Activated T-cell treated with anti-CD3 and anti-CD28 coated beads, Interleukin-2, amount 50 U/mL, for 72 hours (primary cell): ENCODE measurements around the gene MRTFA. TPM values are rescaled to one million over a fixed set of nuclear protein-coding genes. Genes with fewer than 3 reads are reported as not detected.

Experiments
- ATAC-seq, 2 donors: fragments of 150-1000 bp; cut with Tn5 transposase; replicated peaks in 1 of 2; 2 replicates each; pipeline ENCODE4 v1.10.0; 2021; ENCODE audit warnings: moderate library complexity in 2 of 2, mild to moderate bottlenecking in 1 of 2
- DNase-seq, 2 donors: peaks; one replicate each; pipeline ENCODE4 v3.0.0; 2021 to 2022; ENCODE audit warnings: mixed read lengths in 1 of 2
- H3K27ac Mint-ChIP-seq: one replicate; pipeline ENCODE4 v1.8.0; 2022; ENCODE audit warnings: mild to moderate bottlenecking, moderate library complexity, mixed read lengths
- H3K27me3 Mint-ChIP-seq: one replicate; pipeline ENCODE4 v1.8.0; 2022; ENCODE audit warnings: low read depth, mixed read lengths
- H3K36me3 Mint-ChIP-seq, 2 donors: one replicate each; pipeline ENCODE4 v1.8.0; 2022; ENCODE audit warnings: mixed read lengths in 2 of 2, mild to moderate bottlenecking in 1 of 2; ENCODE audit not compliant: insufficient read depth in 2 of 2
- H3K4me1 Mint-ChIP-seq: one replicate; pipeline ENCODE4 v1.8.0; 2022; ENCODE audit warnings: low read depth, mixed read lengths
- H3K4me3 Mint-ChIP-seq, 2 donors: one replicate each; pipeline ENCODE4 v1.8.0; 2022; ENCODE audit warnings: mild to moderate bottlenecking in 2 of 2, mixed read lengths in 2 of 2, moderate library complexity in 2 of 2
- H3K9me3 Mint-ChIP-seq, 2 donors: one replicate each; pipeline ENCODE4 v1.8.0; 2022; ENCODE audit warnings: mixed read lengths in 2 of 2
- total RNA-seq, 2 donors: library from RNA; stranded (reverse); gene quantifications; one replicate each; pipeline ENCODE4 v1.2.3, GENCODE V29; 2022

The MRTFA gene
- total RNA-seq, 2 donors from 2014 or later, result 44.7 to 51.7 TPM

DNA sequence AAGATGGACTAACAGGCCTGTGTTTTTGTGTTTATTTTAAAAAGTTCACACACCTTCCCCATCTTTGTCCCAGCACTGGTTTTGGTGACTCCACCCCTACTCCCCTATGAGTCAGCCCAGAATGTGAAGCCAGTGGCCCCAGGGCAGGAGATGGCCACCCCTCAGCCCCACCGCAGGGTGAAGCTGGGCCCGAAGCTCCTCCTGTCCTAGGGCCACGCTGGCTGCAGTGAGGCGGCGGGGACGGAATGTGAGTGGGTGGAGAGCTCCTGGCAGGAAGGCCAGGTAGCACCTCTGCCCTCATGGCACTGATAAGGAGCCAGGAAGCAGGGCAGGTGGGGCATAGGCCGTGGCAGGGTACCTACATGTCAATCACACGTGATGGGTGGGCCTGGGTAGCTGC lies 226.2 kb downstream of the MRTFA start:
- peaks cover 11% of the 10 kb centered on the region for H3K4me1 Mint-ChIP-seq

DNA sequence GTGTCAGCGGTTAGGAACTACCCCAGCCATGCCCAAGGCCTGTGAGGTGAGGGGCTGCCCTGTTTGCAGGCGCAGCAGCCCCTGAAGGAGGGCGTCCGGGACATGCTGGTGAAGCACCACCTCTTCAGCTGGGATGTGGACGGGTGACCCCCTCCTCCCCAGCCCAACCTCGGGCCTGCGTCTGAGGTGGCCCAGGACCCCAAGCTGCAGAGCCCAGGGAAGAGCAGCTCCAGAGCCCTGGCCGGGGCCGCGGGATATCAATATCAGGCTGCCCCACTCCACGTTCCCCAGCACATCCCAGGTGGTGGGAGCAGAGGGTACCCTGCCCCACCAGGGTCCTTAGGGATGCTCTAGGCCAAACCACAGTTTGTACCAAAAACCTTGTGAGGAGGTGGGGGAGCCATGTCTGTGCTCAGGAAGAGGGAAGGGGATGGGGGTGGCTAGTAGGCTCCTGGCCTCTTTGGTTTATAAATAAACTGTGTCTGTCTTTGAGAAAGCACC lies 226.9 kb downstream of the MRTFA start:
- DNase-seq (no peak), ATAC-seq (no peak)
- no peaks in the 10 kb centered on the region for H3K27me3 Mint-ChIP-seq
- peaks cover 6% of the 10 kb centered on the region for H3K4me1 Mint-ChIP-seq
- H3K4me3 Mint-ChIP-seq, result no peak overlapping the region
- H3K27ac Mint-ChIP-seq, result no peak overlapping the region
- peaks cover 3 to 10% of the 10 kb centered on the region in 2 donors for H3K36me3 Mint-ChIP-seq
- no peaks in the 10 kb centered on the region for H3K9me3 Mint-ChIP-seq

More for the DNA sequence above, 226.2 kb downstream of the MRTFA start:
- Mint-ChIP-seq H3K27me3 (no peaks in the 10 kb centered on the region), H3K36me3 (peaks cover 3 to 11% of the 10 kb centered on the region in 2 donors), H3K9me3 (no peaks in the 10 kb centered on the region), H3K27ac (no peak overlapping the region), H3K4me3 (no peak overlapping the region)
- DNase-seq (no peak), ATAC-seq (no peak)

DNA sequence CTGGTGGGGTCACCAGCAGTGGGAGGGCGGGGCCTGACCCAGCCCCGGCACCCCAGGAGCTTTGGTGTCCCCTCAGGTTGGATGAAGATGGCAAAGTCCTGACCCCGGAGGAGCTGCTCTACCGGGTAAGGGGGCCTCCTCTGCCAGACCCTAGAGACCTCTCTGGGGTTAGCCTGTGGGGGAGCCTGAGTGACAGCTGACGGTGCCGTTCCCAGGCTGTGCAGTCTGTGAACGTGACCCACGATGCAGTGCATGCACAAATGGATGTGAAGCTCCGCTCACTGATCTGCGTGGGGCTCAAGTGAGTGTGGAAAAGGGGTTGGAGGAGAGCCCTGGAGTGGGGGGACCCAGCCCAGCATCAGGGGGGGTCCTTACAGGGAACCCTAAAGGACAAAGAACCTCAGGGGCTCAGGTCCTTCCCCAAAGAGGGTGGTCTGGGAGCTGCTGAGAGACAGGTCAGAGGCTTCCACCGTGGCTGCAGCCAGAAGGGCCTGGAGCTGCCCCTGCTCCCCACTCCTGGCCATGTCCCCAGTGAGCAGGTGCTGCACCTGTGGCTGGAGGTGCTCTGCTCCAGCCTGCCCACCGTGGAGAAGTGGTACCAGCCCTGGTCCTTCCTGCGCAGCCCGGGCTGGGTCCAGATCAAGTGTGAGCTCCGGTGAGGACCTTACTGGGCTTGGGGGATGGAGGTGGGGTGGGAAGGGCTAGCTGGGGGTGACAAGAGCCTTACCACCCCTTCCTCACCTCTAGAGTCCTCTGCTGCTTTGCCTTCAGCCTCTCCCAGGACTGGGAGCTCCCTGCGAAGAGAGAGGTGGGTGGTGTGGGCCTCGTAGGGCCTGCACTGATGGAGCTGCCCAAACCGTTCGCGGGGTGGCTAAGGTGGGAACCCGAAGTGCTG lies 227.6 kb downstream of the MRTFA start:
- DNase-seq (no peak), ATAC-seq (no peak)
- peaks cover 6% of the 10 kb centered on the region for H3K4me1 Mint-ChIP-seq
- no peaks in the 10 kb centered on the region for H3K9me3 Mint-ChIP-seq
- H3K4me3 Mint-ChIP-seq, result no peak overlapping the region
- no peaks in the 10 kb centered on the region for H3K27me3 Mint-ChIP-seq
- no peak overlapping the region for H3K27ac Mint-ChIP-seq
- H3K36me3 Mint-ChIP-seq, result peaks cover 3 to 13% of the 10 kb centered on the region in 2 donors

DNA sequence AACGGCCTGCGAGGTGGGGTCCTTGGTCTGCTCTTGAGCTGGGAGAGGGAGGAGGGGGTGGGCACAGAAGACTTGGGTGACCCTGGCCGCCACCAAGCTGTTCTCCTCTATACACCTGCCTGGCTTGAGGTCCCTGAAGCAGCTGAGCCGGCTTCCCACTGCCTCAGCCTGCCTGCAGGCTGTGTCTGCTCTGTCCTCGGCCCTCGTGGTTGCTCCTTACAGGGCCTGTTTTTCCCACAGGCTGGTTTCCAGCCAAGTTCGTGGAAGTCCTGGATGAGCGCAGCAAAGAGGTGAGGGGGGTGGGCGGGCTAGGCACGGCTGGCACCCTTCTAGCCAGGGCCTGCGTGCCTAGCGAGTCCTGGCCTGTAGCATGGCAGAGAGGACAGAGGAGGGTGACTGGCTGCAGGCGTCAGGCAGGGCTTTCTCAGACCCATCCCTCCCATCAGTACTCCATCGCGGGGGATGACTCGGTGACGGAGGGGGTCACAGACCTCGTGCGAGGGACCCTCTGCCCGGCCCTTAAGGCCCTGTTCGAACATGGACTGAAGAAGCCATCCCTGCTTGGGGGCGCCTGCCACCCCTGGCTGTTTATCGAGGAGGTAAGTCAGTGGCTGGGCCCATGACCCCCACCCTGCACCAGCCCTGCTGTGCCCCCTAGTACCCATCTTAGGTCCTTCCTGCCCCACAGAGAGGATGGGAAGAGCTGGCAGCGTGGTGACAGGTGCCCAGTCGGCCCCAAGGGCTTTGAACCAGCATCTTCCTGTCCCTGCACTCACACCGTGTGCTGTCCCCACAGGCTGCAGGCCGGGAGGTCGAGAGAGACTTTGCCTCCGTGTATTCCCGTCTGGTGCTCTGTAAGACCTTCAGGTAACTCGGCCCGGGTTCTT lies 228.4 kb downstream of the MRTFA start:
- DNase-seq (no peak), ATAC-seq (no peak)
- H3K36me3 Mint-ChIP-seq, result peaks cover 3 to 21% of the 10 kb centered on the region in 2 donors
- H3K27me3 Mint-ChIP-seq, result no peaks in the 10 kb centered on the region
- H3K9me3 Mint-ChIP-seq, result no peaks in the 10 kb centered on the region
- H3K4me3 Mint-ChIP-seq, result no peak overlapping the region
- no peak overlapping the region for H3K27ac Mint-ChIP-seq
- peaks cover 15% of the 10 kb centered on the region for H3K4me1 Mint-ChIP-seq

DNA sequence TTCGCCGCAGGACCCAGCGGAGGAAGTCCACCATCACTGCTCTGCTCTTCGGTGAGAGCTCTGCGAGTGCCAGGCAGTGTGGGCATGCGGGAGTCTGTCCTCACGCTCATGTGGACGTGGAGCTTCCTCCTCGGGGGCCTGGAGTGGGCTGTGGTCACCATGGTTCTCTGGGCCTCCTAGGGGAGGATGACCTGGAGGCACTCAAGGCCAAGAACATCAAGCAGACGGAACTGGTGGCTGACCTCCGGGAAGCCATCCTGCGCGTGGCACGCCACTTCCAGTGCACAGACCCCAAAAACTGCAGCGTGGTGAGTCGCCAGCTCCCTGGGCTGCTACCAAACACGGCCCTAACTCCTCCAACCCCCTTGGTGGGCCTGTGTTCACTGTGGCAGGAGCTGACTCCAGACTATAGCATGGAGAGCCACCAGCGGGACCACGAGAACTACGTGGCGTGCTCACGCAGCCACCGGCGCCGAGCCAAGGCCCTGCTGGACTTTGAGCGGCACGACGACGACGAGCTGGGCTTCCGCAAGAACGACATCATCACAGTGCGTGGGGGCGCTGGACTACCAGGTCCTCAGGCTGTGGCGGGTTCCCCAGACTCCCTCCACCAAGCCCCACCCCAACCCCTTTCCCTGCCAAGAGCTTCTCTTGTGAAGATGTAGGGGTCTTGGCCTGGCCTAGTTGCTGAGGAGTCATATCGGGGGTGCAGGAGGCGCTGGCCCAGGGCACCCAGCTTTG lies 229.3 kb downstream of the MRTFA start:
- ATAC-seq (no peak), DNase-seq (no peak)
- H3K36me3 Mint-ChIP-seq, result peaks cover 0 to 22% of the 10 kb centered on the region in 2 donors
- H3K27ac Mint-ChIP-seq, result no peak overlapping the region
- no peaks in the 10 kb centered on the region for H3K9me3 Mint-ChIP-seq
- no peaks in the 10 kb centered on the region for H3K27me3 Mint-ChIP-seq
- no peak overlapping the region for H3K4me3 Mint-ChIP-seq
- H3K4me1 Mint-ChIP-seq, result peaks cover 18% of the 10 kb centered on the region

DNA sequence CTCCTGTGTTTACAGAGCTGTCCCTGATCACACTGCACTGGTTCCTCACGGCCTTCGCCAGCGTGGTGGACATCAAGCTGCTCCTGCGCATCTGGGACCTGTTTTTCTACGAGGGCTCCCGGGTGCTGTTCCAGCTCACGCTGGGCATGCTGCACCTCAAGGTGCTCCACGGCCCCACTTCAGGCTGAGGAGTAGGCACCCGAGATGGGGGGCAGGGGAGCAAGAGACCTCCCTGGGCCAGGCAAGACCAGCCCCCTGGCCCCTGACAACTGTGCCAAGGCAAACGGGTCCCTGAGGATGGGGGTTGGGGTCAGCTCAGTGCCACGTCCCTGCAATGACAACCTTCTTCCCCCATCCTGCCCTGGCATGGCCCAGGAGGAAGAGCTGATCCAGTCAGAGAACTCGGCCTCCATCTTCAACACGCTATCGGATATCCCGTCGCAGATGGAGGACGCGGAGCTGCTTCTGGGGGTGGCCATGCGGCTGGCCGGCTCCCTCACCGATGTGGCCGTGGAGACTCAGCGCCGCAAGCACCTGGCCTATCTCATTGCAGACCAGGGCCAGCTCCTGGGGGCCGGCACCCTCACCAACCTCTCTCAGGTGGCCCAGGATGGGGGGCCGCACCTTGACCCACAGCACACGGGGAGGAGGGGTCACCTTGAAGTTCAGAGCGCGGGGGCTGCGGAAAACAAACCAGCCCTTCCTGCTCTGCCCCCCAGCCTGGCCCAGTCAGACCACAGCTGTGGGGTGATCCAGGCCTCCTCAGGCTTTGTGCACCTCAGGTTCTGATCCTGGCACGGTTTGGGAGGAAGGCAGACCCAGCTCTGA lies 230.2 kb downstream of the MRTFA start:
- ATAC-seq, result no peak
- DNase-seq, result no peak
- Mint-ChIP-seq H3K27me3 (no peaks in the 10 kb centered on the region), H3K4me1 (peaks cover 27% of the 10 kb centered on the region), H3K36me3 (peaks cover 0 to 21% of the 10 kb centered on the region in 2 donors), H3K4me3 (no peak overlapping the region), H3K9me3 (no peaks in the 10 kb centered on the region), H3K27ac (no peak overlapping the region)

DNA sequence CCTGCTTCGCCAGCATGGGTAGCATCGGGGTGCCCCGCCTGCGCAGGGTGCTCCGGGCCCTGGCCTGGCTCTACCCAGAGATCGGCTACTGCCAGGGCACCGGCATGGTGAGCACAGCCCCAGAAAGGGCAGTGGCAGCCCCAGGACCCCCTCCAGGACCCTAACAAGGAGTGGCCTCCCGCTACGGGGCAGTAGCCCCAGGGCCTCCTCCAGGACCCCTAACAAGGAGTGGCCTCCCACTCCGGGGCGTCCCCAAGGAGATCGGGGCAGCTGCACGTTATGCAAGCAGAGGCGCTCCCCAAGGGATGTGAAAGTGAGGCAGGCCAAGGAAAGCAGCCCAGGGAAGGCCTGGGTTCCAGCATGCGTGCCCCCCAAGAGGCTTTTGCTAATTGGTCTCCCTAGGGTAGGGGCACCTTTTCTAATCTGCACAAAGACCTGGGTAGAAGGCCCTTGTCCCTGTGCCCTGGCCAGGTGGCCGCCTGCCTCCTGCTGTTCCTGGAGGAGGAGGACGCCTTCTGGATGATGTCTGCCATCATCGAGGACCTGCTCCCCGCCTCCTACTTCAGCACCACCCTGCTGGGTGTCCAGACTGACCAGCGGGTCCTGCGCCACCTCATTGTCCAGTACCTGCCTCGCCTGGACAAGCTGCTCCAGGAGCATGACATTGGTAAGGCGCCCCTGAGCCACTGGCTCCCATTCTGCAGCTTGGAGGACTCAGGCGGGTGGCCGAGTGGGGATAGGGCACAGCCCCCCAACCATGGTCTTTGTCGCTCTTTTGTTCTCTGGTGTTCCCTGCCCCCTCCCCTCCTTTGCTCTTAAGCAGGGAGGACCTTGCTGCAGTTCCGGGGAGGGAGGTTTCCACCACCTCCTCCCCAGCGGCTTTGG lies 231.1 kb downstream of the MRTFA start:
- DNase-seq (no peak), ATAC-seq (no peak)
- Mint-ChIP-seq H3K4me1 (peaks cover 35% of the 10 kb centered on the region), H3K9me3 (no peaks in the 10 kb centered on the region), H3K36me3 (peaks cover 0 to 25% of the 10 kb centered on the region in 2 donors), H3K27ac (no peak overlapping the region), H3K4me3 (no peak overlapping the region), H3K27me3 (no peaks in the 10 kb centered on the region)

DNA sequence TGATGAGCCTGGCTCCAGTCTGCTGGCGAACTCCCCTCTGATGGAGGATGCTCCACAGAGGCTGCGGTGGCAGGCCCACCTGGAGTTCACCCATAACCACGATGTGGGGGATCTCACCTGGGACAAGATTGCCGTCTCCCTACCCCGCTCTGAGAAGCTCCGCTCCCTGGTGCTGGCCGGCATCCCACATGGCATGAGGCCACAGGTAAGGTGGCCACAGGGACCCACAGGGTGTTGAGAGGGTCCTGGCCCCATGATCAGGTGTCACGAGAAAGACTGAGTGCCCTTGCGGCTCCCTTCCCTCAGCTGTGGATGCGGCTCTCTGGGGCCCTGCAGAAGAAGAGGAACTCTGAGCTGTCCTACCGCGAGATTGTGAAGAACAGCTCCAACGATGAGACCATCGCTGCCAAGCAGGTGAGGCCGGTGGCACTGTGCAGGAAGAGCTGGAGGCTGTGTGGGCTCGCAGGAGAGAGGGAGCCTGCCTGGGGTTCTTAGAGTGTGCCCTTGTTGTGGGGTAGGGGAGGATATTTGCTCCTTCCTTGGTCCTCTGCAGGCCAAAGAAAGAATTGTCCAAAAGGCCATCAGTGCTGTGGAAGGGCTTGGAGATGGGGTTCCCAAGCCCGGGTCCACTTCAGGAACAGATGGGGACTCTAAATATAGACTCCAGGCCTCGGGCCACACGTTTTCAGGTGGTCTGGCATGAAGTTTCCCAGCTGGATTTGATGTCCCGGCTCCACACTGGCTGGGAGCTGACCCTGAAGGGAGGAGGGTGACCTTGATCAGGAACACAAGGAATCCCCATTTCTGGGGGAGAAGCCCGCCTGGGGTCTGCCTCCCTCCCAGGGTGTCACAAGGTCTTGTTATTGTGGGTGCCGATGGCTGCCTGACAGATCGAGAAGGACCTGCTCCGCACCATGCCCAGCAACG lies 232.0 kb downstream of the MRTFA start:
- H3K27me3 Mint-ChIP-seq, result no peaks in the 10 kb centered on the region
- peaks cover 0 to 25% of the 10 kb centered on the region in 2 donors for H3K36me3 Mint-ChIP-seq
- no peaks in the 10 kb centered on the region for H3K9me3 Mint-ChIP-seq
- ATAC-seq (no peak), DNase-seq (no peak)
- H3K4me1 Mint-ChIP-seq, result peaks cover 44% of the 10 kb centered on the region
- no peak overlapping the region for H3K27ac Mint-ChIP-seq
- no peak overlapping the region for H3K4me3 Mint-ChIP-seq

DNA sequence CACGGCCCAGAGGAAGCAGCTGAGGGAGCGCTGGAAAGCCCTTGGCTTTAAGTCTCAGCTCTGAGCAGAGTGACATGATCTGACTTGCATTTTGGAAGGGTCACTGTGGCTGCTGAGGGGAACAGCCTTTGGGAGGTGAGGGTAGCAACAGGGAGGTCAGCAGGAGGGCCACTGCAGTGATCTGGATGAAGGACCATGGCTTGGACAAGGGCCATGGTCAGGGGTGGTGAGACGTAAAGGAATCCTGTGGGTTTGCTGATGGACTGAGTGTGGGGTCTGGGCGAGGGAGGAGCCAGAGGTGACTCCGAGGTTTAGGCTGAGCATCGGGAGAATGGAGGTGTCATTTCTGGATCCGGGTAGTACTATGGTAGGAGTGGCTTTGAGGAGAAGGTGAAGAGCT lies 232.9 kb downstream of the MRTFA start:
- peaks cover 0 to 23% of the 10 kb centered on the region in 2 donors for H3K36me3 Mint-ChIP-seq
- no peak for ATAC-seq
- no peaks in the 10 kb centered on the region for H3K27me3 Mint-ChIP-seq
- H3K27ac Mint-ChIP-seq, result peak overlapping the region; percentile 18
- no peaks in the 10 kb centered on the region for H3K9me3 Mint-ChIP-seq
- no peak for DNase-seq
- H3K4me1 Mint-ChIP-seq, result peaks cover 53% of the 10 kb centered on the region
- H3K4me3 Mint-ChIP-seq, result no peak overlapping the region

DNA sequence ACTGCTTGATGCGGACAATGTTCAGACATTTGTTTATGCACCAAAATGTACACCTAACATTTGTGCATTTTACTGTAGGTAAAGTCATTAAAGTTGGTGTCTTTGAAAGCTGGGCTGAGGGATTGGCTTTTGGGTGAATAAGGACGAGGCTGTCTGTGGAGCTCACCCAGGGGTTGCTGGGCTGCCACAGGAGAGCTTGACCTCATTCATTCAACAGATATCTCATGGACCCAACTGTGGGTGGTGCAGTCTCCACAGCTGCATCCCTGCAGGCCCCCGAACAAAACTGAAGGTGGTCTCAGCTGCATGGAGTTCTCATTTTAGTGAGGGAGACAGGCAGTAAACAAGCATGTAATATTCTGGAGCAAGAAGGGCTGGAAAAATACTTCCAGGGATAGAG lies 233.4 kb downstream of the MRTFA start:
- peak overlapping the region; percentile 4 to 5 for H3K4me3 Mint-ChIP-seq
- peaks cover 58% of the 10 kb centered on the region for H3K4me1 Mint-ChIP-seq
- no peak for DNase-seq
- no peak for ATAC-seq
- H3K27ac Mint-ChIP-seq, result peak overlapping the region; percentile 18
- no peaks in the 10 kb centered on the region for H3K27me3 Mint-ChIP-seq
- H3K9me3 Mint-ChIP-seq, result no peaks in the 10 kb centered on the region
- peaks cover 0 to 23% of the 10 kb centered on the region in 2 donors for H3K36me3 Mint-ChIP-seq
